Measurements from ENCODE around the gene CYP24A1.

DNA sequence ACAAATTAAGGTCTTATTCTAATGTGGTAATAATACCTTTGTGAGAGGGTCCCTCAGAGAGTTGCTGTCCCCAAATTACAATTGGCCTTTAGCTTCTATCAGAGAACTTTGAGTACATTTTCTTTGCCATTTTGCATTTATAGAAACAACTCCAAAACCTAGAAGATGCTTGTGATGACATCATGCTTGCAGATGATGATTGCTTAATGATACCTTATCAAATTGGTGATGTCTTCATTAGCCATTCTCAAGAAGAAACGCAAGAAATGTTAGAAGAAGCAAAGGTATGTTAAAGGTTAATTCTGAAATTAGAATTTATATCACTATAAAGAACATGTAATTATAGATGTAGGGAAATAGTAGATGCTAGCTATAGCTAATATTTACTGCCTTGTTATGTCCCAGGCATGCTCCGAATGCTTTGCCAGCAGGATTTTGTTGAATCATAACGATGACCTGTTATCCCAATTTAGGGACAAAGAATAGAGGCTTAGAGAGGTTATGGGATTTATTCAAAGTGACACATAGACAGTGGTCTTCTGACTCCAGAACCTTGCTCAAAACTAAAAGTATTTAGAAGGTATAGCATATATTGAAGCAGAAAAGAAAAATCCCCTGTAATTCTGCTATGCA, 41.5 kb upstream of the CYP24A1 start:
- TF ChIP-seq, protein P1, sequence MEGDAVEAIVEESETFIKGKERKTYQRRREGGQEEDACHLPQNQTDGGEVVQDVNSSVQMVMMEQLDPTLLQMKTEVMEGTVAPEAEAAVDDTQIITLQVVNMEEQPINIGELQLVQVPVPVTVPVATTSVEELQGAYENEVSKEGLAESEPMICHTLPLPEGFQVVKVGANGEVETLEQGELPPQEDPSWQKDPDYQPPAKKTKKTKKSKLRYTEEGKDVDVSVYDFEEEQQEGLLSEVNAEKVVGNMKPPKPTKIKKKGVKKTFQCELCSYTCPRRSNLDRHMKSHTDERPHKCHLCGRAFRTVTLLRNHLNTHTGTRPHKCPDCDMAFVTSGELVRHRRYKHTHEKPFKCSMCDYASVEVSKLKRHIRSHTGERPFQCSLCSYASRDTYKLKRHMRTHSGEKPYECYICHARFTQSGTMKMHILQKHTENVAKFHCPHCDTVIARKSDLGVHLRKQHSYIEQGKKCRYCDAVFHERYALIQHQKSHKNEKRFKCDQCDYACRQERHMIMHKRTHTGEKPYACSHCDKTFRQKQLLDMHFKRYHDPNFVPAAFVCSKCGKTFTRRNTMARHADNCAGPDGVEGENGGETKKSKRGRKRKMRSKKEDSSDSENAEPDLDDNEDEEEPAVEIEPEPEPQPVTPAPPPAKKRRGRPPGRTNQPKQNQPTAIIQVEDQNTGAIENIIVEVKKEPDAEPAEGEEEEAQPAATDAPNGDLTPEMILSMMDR (IDR thresholded peaks at IDR 0.05), result no peak
- no peak for TF ChIP-seq POLR2A (IDR thresholded peaks at IDR 0.05)

Measured in esophagus squamous epithelium (tissue), 4 donors.